Measurements from ENCODE around the gene BRAF.
"Not testable (repeated sequence)": the region's sequence is repeated elsewhere in the genome, so short reads cannot be mapped to it uniquely, and the experiment has no call there.

The BRAF gene

DNA sequence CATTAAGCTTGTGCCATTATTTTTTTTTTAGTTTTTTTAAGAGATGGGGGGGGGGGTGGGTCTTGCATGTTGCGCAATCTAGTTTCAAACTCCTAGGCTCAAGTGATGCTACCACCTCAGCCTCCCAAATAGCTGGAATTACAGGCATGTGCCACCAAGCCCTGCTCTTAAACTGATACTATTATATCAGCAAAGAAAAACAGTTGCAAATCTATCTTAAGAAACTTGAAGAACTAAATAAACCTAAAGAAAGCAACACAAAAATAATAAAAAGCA, 47.5 kb downstream of the BRAF start:
- no peak for DNase-seq (ENCODE audit: low read depth, low spot score)

DNA sequence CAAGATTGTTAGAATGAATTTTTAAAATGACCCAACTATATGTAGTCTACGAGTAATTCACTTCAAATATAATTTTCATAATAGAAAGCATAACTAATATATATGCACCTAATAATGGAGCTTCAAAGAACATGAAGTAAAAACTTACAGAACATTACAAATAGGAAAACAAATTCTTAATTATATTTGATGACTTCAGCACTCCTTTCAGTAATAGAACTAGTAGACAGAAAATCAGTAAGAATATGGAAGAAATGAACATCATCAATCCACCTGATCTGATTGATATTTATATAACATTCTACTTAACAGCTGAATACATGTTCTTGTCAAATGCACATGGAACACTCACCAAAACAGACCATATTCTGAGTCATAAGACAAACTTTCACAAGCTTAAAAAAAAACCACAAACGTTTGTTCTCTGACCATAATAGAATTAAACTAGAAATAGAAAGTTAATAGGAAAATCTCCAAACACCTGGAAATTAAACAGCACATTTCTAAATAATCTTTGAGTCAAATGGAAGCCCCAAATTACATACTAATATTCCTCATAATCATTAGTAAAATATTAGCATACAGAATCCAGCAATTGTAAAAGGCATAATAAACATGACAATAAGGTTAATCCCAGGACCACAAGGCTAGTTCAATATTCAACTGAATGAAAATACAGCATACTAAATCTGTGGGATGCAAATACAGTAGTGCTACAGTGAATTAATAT, 48.0 kb downstream of the BRAF start:
- DNase-seq (ENCODE audit: low read depth, low spot score), result peak; percentile 65

DNA sequence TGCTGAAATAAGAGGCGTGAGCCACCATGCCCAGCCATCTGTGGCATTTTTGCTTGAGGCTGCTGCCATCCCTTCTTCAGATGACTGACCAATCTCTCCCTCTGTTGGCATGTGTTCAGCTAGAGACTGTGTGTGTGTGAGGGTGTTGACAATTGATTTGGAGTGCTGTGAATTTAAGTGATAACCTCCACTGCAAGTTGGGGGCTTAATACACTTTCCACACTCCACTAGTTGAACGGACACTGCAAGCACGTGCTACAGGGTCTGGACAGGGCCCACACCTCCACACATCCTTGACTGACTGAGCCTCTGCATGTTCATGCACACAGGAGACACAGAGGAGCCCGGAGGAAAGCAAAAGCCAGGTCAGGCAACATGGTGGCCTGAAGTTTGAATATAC, 51.3 kb downstream of the BRAF start:
- peak; percentile 4 for DNase-seq (ENCODE audit: low read depth, low spot score)

DNA sequence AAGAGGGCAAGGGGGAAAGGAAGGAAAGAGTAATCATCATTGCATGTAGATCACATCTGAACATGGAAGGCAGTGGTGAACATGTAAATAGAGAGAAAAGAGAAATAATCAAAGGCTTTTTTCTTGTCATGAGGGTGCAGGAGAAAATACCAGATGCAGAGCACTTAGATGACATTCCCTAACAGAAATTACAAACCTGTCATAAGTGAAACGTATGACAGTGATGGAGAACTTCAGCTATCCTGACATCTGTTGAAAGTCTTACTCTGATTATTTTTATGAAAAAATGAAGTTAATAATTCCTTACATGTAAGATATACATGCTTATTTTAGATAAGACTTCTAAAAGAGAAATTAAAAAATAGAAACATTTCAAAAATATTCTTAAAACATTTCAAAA, 54.7 kb downstream of the BRAF start:
- DNase-seq (ENCODE audit: low read depth, low spot score), result no peak

DNA sequence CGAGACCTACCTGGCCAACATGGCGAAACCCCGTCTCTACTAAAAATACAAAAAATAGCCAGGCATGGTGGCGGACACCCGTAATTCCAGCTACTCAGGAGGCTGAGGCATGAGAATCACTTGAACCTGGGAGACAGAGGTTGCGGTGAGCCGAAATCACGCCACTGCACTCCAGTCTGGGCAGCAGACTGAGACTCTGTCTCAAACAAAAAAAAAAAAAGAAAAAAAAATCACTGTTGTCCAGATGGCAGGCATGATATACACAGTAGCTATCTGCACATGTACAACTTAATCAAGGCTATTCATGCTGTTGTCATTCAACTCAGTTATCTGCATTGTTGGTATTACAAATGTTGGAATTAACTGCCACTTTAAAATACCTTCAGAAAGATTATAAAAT, 55.3 kb downstream of the BRAF start:
- no peak for DNase-seq (ENCODE audit: low read depth, low spot score)

DNA sequence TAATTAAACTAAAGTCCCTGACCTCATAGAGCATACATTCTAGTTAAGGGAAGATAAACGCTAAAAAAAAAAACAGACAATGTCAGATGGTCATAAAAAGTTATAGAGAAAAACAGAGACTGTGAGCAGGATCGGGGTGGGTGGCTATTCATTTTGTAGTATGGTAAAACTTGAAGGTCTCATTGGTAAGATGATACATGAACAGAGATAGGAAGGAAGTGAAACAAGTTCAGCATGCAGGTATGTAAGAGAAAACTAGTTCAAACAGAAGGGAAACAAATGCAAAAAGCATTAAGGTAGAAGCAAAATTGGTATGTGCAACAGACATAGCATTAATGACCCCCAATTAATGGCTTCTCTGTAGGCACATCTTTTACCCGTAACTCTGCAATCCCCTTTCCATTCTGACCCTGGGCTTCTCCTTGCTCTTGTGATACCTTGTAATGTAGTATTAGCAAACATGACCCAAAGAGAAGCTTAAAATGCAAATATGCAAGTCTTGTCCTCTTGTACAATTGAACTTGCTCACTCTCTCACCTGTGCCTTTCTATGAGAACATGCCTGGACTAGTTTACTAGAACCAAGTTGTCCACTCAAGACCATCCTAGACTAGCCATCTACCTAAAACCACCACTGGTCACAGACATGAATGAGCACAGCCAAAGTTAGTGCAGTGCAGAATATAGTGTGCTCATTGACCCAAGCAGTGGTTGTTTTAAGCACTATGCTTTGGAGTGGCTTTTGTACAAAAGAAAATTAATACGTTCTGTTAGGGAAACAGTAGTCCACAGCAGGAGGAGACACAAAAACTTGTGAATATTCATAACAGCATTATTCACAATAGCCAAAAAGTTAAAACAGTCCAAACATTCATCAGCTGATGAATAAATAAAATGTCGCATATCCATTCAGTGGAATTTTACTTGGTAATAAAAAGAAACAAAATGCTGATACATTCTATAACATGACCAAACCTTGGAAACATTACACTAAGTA, 57.0 kb downstream of the BRAF start:
- DNase-seq (ENCODE audit: low read depth, low spot score), result peak; percentile 3

DNA sequence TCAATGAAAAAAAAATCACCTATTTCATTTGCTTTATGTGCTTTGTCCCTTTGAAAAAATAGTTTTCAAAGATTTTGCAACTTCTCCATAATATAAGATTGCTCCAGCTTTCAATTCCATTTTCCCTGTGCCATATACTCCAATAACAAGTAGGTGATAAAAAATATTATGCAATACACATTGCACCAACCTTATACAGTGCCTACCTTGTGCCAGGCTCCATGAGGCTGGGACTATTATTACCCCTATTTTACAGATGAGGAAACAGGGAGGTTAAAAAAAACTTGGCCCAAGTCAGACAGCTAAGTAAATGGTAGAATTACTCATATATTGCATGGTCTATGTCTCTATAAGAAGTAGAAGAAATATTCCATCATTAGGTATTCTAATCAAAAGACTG, 57.8 kb downstream of the BRAF start:
- no peak for DNase-seq (ENCODE audit: low read depth, low spot score)

DNA sequence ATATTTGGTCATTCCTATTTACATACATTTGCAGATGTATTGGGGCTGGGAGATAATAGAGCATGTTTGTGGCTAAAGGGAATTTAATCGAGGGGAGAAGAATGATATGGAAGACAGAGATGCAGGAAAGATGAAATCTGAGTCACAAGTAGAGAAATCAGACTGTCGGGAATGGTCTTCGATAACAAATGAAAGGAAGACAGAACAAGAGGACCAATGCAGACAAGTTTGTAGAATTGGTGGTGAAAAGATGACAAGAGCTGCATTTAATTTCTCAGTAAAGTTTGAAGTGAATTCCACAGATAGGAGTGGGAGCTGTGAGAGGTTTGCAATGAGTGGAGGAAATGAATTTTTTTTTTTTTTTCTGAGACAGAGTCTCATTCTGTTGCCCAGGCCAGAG, 60.0 kb downstream of the BRAF start:
- DNase-seq (ENCODE audit: low read depth, low spot score), result no peak

DNA sequence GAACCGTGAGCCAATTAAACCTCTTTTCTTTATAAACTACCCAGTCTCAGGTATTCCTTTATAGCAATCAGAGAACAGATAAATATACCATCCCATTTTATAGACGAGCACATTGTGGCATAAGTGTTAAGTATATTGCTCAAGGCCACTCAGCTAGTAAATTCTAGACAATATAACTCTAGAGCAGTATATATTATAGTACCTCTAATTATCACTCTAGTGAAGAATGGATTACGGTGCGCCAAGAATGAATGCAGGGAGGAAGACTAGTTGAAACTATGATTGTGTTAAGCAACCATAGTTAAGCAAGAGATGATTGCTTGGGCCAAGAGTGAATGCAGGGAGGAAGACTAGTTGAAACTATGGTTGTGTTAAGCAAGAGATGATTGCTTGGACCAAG, 60.9 kb downstream of the BRAF start:
- DNase-seq (ENCODE audit: low read depth, low spot score), result no peak

DNA sequence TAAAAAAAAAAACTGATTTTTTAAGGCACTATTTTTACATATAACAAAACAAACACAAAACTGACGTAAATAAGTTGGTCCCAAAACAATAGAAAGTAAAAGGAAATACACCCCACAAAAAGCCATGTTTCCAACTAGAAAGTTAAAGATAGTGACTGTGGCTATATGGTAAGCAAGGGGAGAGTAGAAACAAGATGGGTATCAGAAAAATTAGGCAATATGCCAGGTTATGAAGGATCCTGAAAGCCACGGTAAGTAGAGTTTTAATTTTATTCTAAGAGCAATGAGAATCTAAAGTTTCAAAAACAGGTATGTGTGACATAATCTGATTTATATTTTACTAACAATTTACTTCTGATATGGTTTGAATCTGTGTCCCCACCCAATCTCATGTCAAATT, 61.5 kb downstream of the BRAF start:
- no peak for DNase-seq (ENCODE audit: low read depth, low spot score)

DNA sequence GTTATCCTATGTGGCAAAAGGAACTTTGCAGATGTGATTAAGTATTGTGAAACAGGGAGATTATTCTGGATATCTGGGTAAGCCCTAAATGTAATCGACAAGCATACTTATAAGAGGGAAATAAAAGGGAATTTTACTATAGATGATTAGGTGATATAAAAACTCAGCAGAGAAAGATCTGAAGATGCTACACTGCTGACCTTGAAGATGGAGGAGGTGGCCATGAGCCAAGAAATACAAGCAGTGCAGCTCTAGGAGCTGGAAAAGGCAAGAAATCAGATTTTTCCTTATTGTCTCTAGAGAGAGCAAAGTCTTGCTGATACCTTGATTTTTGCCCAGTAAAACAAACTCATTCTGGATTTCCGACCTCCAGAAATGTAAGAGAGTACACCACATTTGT, 67.7 kb downstream of the BRAF start:
- DNase-seq (ENCODE audit: low read depth, low spot score), result peak; percentile 7

DNA sequence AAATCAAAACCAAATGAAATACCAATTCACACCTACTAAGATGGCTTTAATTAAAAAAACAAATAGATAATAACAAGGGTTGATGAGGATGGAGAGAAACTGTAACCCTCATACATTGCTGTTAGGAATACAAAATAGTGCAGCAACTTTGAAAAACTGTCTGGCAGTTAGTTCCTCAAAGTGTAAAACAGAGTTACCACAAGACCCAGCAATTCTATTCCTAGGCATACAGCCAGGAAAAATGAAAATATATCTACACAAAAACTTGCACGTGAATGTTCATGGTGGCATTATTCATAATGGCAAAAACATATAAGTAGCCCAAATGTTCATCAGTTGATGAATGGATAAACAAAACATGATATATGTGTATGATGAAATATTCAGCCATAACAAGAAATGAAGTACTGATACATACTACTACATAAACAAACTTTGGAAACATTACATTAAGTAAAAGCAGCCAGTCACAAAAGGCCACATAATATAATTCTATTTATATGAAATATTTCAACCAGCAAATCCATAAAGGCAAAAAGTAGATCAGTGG, 83.5 kb downstream of the BRAF start:
- DNase-seq (ENCODE audit: low read depth, low spot score), result no peak

DNA sequence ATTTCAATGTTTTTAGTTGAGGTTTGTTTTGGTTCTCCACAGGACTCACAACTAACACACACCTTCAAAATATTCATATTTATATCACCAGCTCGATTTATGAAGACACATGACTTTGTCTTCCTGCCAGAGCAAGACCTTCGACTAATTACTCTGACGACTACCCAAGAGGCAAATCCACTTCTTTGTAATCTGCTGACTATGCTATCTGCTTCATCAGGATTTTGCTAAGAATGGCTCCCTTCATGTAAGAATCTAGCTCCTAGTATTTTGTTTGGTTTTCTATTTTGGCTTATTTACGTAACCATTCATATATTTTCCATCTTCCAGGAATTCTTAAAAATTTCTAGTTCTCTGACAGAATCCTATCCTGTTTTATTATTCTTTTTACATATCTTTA, 93.0 kb downstream of the BRAF start:
- DNase-seq (ENCODE audit: low read depth, low spot score), result no peak

DNA sequence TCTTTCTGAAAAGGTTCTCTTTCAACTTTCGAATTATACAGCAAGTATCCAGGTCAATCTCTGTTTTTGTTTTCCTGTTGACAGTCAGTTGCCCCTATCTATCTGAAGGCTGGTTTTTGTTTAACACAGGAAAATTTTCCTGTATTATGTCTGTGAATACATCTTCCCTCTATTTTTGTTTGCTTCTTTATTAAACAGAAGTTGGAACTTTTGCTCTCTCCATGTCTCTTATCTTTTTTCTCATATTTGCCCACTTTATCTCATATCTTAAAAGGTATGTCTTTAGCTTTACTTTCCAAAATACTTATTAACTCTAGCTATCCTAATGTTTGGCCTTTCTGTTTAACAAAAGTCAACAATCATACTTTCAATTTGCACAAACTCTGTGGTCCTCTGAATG, 95.0 kb downstream of the BRAF start:
- DNase-seq (ENCODE audit: low read depth, low spot score), result no peak

DNA sequence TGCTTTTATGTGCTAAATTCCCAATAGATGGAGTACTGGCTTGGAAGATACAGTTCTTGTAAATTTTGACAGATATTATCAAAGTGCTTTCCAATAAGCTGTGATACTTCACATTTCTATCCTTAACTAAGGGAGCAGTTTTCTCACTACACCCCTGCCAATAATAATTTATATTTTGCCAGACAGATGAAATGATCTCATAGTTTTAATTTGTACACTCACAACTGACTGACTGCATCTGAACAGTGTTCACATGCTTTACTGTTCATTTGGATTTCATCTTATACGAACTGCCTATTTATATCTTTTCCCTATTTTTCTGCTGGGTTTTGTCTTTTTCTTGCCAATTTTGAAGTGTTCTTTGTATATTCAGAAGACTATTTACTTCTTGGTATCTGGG, 96.0 kb downstream of the BRAF start:
- DNase-seq (ENCODE audit: low read depth, low spot score), result no peak

DNA sequence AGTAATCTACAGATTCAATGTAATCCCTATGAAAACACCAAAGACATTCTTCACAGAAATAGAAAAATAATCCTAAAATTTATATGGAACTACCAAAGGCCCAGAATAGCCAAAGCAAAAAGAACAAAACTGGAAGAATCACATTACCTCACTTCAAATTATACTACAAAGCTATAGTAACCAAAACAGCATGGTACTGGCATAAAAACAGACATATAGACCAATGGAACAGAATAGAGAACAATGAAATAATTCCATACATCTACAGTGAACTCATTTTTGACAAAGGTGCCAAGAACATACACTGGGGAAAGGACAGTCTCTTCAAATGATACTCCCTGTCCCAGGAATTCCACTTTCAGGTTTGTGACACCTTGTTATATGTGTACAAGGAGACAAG, 107.3 kb downstream of the BRAF start:
- DNase-seq (ENCODE audit: low read depth, low spot score), result not testable (repeated sequence)

DNA sequence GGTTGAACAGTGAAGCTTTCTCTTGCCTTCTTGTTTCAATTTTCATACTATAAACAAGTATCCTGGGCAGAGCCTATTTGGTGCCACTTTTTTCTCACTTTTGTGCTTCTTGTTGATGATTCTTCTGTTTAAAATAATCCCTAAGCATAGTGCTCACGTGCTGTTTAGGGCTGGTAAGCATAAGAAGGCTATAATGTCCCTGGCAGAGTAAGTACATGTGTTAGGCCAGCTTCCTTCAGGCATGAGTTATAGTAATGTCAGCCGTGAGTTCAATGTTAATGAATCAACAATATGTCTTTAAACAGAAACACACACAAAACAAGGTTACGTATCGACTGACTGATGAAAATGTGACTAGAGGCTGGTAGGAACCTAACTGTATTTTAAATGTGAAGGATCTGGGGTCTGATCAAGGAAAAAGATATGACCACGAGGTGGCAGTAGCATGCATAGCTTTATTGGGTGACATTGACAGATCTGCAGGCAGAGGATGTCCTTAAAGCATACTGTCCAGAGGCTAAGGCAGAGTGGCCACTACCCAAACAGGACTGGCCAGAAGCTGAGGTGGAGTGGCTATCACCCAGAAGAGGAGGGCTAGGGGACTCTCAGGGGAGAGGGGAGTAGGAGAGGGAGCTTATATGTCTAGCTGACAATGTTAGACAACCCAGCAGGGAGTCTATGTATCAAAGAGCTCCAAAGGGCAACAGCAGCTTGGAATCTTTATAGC, 113.7 kb downstream of the BRAF start:
- DNase-seq (ENCODE audit: low read depth, low spot score), result peak; percentile 77

DNA sequence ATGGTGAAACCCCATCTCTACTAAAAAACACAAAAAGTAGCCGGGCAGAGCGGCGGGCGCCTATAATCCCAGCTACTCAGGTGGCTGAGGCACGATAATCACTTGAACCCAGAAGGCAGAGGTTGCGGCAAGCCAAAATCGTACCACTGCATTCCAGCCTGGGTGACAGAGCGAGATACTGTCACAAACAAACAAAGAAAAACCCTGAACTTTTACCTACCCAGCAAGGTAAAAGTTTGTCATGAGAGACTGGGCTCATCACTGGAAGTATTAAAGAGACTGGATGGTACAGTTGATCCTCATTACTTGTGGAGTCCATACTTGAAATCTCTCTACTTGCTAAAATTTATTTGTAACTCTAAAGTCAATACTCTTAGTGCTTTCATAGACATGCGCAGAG, 114.3 kb downstream of the BRAF start:
- DNase-seq (ENCODE audit: low read depth, low spot score), result no peak

DNA sequence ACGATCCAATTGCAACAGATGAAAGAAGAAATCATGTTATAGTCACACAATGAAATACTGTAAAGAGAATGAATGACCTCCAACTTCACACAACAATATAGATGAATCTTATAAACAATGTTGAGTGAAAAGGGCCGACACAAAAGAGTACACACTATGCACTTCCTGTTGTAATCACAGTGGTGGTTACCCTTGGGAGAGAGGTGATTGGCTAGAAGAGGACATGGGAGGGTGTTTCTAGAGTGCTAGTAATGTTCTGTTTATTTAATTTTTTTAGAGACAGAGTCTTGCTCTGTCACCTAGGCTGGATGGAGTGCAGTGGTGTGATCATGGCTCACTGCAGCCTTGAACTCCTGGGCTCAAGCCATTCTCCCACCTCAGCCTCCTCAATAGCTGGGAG, 145.8 kb downstream of the BRAF start:
- DNase-seq (ENCODE audit: low read depth, low spot score), result no peak

DNA sequence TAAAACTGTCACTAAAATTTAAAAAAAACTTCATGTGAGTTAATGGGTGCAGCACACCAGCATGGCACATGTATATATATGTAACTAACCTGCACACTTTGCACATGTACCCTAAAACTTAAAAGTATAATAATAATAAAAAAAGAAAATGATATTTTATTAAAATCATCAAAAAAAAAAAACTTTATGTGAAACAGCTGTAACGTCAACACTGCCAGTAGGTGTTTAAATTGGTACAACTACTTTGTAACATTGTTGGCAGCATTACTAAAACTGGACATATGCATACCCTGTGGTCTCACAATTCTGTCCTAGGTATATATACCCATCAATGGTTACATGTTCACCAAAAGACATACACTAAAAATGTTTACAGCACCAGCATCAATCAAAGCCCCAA, 146.2 kb downstream of the BRAF start:
- no peak for DNase-seq (ENCODE audit: low read depth, low spot score)

DNA sequence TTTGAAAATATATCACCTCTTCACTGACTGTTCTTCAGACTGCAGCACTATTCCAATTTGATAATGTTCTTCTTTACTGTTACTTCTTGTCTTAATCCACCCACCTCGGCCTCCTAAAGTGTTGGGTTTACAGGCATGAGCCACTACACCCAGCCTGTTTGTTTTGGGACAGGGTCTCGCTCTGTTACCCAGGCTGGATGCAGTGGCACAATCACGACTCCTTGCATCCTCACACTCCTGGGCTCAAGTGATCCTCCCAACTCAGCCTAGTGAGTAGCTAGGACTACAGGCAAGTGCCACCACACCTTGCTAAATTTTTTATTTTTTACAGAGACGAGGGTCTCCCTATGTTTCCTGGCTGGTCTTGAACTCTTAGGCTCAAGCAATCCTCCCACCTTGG, 150.4 kb downstream of the BRAF start:
- DNase-seq (ENCODE audit: low read depth, low spot score), result no peak

DNA sequence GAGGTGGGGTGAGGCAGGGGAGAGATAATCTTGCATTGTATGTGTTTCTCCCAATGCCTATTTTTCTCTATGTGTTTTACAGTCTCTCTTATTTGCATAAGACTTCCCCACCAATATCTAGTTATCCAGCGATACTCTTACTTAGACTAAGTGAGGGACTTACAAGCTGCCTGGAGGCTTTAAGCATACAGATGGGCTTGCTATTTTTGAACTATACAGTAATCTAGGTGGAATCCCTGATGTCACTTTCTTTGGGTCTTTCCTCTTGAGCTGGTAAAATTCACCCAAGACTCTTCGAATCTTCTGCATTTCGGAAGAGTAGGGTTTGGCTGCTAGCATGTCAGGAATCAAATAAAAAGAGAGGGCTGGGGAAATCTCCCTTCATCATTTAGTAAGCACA, 151.6 kb downstream of the BRAF start:
- DNase-seq (ENCODE audit: low read depth, low spot score), result no peak
